K562 (cell line): ENCODE results near the gene OCSTAMP. TPM values are rescaled to one million over a fixed set of nuclear protein-coding genes. Genes with fewer than 3 reads are reported as not detected.

Source experiments
- DDX20 ChIP-seq: fragments of 450-650 bp; IDR thresholded peaks from 2 replicates; pipeline ENCODE4 v1.6.1; 2016; ENCODE audit warnings: missing genetic modification characterization, low read depth, mild to moderate bottlenecking, missing compliant biosample characterization, moderate library complexity
- DEAF1 ChIP-seq: fragments of 450-650 bp; formaldehyde crosslinking; IDR thresholded peaks from 2 replicates; pipeline ENCODE4 v1.4.0; 2020; ENCODE audit warnings: mild to moderate bottlenecking, moderate library complexity
- GTF2A2 ChIP-seq: IDR thresholded peaks from 2 replicates; pipeline ENCODE4 v1.6.1; 2016; ENCODE audit warnings: mild to moderate bottlenecking, missing genetic modification characterization, missing compliant biosample characterization
- MBD2 ChIP-seq: sonication (generic); IDR thresholded peaks from 2 replicates; pipeline ENCODE4 v1.6.1; 2016; ENCODE audit warnings: low read depth, borderline replicate concordance
- MCM2 ChIP-seq: fragments of 450-650 bp; IDR thresholded peaks from 2 replicates; pipeline ENCODE4 v1.6.1; 2017; ENCODE audit warnings: low read depth, mild to moderate bottlenecking
- MED1 ChIP-seq: sonication (generic); formaldehyde crosslinking; IDR thresholded peaks from 2 replicates; pipeline ENCODE4 v1.8.1; 2023; ENCODE audit warnings: missing genetic modification reagents, borderline replicate concordance
- NCOA4 ChIP-seq: fragments of 450-650 bp; IDR thresholded peaks from 2 replicates; pipeline ENCODE4 v1.6.1; 2018; ENCODE audit warnings: mild to moderate bottlenecking; ENCODE audit not compliant: partially characterized antibody
- NCOR1 ChIP-seq: fragments of 450-650 bp; IDR thresholded peaks from 2 replicates; pipeline ENCODE4 v1.6.1; 2016; ENCODE audit warnings: mild to moderate bottlenecking, moderate library complexity
- PHF21A ChIP-seq: fragments of 450-650 bp; IDR thresholded peaks from 2 replicates; pipeline ENCODE4 v1.6.1; 2017; ENCODE audit warnings: low read depth, borderline replicate concordance
- PHF8 ChIP-seq: fragments of 200-600 bp; sonication (generic); IDR thresholded peaks from 2 replicates; pipeline ENCODE4 v1.6.1; 2012; ENCODE audit warnings: mixed run types, mild to moderate bottlenecking, inconsistent platforms, low read length, moderate library complexity, borderline replicate concordance
- POLR2A ChIP-seq: fragments of 450-650 bp; conservative IDR thresholded peaks from 2 replicates; pipeline ENCODE4 v1.6.1; 2016
- THRA ChIP-seq: fragments of 450-650 bp; IDR thresholded peaks from 2 replicates; pipeline ENCODE4 v1.6.1; 2017; ENCODE audit warnings: mild to moderate bottlenecking, moderate library complexity
- ZNF133 ChIP-seq: fragments of 250-450 bp; sonication (Bioruptor Pico); IDR thresholded peaks from 2 replicates; pipeline ENCODE4 v1.4.0; 2020; ENCODE audit warnings: mild to moderate bottlenecking
- ZNF561 ChIP-seq: fragments of 450-650 bp; formaldehyde crosslinking; conservative IDR thresholded peaks from 2 replicates; pipeline ENCODE4 v1.4.0; 2020; ENCODE audit warnings: mild to moderate bottlenecking, moderate library complexity
- ZNF584 ChIP-seq: fragments of 200-800 bp; sonication (Bioruptor generic); IDR thresholded peaks from 2 replicates; pipeline ENCODE4 v1.6.1; 2016; ENCODE audit warnings: low read depth, mild to moderate bottlenecking, missing genetic modification characterization, missing compliant biosample characterization
- polyA plus RNA-seq, 8 experiments: library from polyadenylated mRNA; depleted of rRNA in 4 of 8; stranded (reverse) in 5 of 8; unstranded in 3 of 8; fragments of >200 nt; fragmentation: Nextera tagmentation in 2 of 8; fragmentation: Illumina TruSeq in 1 of 8; extraction: Ambion mirVana in 2 of 8; extraction: Trizol in 1 of 8; gene quantifications; 2 replicates each; pipeline versions ENCODE4 v1.2.1 to v1.2.3, GENCODE V29; 2011 to 2014; ENCODE audit warnings: inconsistent platforms in 1 of 8, missing spikeins in 1 of 8
- total RNA-seq, 7 experiments: library from RNA; depleted of rRNA in 6 of 7; stranded (reverse); fragments of >200 nt in 6 of 7; fragmentation: Illumina TruSeq in 2 of 7; extraction: Trizol in 2 of 7; gene quantifications; 2 replicates each; pipeline versions ENCODE4 v1.2.1 to v1.2.3, GENCODE V29; 2011 to 2021; ENCODE audit warnings: low replicate concordance in 1 of 7

Gene OCSTAMP
- total and polyA plus RNA-seq, 9 of the 15 experiments (the other 6 are each of a cell fraction or from before 2014, with no cell fraction given) = not detected

- TF ChIP-seq PHF8 (no peak), ZNF133 (CRISPR knock-in tag) (no peak), MCM2 (no peak), POLR2A (no peak), PHF21A (no peak), ZNF561 (no peak), DEAF1 (CRISPR knock-in tag) (no peak), DDX20 (tag) (no peak), THRA (no peak), NCOR1 (no peak), NCOA4 (no peak), MBD2 (no peak), ZNF584 (CRISPR knock-in tag) (no peak), GTF2A2 (tag) (no peak), MED1 (no peak)
Measured at GRCh38 chr20:46554828-46555227, 4.4 kb upstream of the OCSTAMP start (continued).
